Measurements from ENCODE around the gene FOXA2. TPM values are rescaled to one million over a fixed set of nuclear protein-coding genes. Genes with fewer than 3 reads are reported as not detected.

The FOXA2 gene
- total and polyA plus RNA-seq, 2 of the 13 experiments (the other 11 are each of a cell fraction or from before 2014, with no cell fraction given), result 8.8 to 12.2 TPM

- TF ChIP-seq, protein P1, sequence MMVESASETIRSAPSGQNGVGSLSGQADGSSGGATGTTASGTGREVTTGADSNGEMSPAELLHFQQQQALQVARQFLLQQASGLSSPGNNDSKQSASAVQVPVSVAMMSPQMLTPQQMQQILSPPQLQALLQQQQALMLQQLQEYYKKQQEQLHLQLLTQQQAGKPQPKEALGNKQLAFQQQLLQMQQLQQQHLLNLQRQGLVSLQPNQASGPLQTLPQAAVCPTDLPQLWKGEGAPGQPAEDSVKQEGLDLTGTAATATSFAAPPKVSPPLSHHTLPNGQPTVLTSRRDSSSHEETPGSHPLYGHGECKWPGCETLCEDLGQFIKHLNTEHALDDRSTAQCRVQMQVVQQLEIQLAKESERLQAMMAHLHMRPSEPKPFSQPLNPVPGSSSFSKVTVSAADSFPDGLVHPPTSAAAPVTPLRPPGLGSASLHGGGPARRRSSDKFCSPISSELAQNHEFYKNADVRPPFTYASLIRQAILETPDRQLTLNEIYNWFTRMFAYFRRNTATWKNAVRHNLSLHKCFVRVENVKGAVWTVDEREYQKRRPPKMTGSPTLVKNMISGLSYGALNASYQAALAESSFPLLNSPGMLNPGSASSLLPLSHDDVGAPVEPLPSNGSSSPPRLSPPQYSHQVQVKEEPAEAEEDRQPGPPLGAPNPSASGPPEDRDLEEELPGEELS (CRISPR knock-in tag; IDR thresholded peaks at IDR 0.05), result peak; percentile 68
- TF ChIP-seq ARNT (IDR thresholded peaks at IDR 0.05), result no peak
- TF ChIP-seq, protein P2, sequence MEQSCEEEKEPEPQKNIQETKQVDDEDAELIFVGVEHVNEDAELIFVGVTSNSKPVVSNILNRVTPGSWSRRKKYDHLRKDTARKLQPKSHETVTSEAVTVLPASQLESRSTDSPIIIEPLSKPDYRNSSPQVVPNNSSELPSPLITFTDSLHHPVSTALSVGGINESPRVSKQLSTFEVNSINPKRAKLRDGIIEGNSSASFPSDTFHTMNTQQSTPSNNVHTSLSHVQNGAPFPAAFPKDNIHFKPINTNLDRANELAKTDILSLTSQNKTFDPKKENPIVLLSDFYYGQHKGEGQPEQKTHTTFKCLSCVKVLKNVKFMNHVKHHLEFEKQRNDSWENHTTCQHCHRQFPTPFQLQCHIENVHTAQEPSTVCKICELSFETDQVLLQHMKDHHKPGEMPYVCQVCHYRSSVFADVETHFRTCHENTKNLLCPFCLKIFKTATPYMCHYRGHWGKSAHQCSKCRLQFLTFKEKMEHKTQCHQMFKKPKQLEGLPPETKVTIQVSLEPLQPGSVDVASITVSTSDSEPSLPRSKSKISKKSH (CRISPR knock-in tag; IDR thresholded peaks at IDR 0.05; ENCODE audit: borderline replicate concordance), result no peak
- TF ChIP-seq ZUFSP (CRISPR knock-in tag; IDR thresholded peaks at IDR 0.05; ENCODE audit: borderline replicate concordance), result no peak
- TF ChIP-seq UBTF (CRISPR knock-in tag; IDR thresholded peaks at IDR 0.05), result peak; percentile 79
- TF ChIP-seq, protein P3, sequence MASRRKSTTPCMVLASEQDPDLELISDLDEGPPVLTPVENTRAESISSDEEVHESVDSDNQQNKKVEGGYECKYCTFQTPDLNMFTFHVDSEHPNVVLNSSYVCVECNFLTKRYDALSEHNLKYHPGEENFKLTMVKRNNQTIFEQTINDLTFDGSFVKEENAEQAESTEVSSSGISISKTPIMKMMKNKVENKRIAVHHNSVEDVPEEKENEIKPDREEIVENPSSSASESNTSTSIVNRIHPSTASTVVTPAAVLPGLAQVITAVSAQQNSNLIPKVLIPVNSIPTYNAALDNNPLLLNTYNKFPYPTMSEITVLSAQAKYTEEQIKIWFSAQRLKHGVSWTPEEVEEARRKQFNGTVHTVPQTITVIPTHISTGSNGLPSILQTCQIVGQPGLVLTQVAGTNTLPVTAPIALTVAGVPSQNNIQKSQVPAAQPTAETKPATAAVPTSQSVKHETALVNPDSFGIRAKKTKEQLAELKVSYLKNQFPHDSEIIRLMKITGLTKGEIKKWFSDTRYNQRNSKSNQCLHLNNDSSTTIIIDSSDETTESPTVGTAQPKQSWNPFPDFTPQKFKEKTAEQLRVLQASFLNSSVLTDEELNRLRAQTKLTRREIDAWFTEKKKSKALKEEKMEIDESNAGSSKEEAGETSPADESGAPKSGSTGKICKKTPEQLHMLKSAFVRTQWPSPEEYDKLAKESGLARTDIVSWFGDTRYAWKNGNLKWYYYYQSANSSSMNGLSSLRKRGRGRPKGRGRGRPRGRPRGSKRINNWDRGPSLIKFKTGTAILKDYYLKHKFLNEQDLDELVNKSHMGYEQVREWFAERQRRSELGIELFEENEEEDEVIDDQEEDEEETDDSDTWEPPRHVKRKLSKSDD (CRISPR knock-in tag; IDR thresholded peaks at IDR 0.05; ENCODE audit: low read depth), result no peak
- TF ChIP-seq NKX3-1 (CRISPR knock-in tag; IDR thresholded peaks at IDR 0.05), result no peak
- no peak for TF ChIP-seq GRHL1 (CRISPR knock-in tag; conservative IDR thresholded peaks at IDR 0.05)
- TF ChIP-seq MTA1 (CRISPR knock-in tag; IDR thresholded peaks at IDR 0.05; ENCODE audit: borderline replicate concordance), result peak; percentile 72
- no peak for TF ChIP-seq NONO (IDR thresholded peaks at IDR 0.05)
- TF ChIP-seq NONO (CRISPR knock-in tag; conservative IDR thresholded peaks at IDR 0.05), result peak; percentile 71
- TF ChIP-seq ZNF329 (CRISPR knock-in tag; IDR thresholded peaks at IDR 0.05; ENCODE audit: low read depth), result no peak
- no peak for TF ChIP-seq ZNF12 (CRISPR knock-in tag; IDR thresholded peaks at IDR 0.05)
- no peak for TF ChIP-seq SRSF4 (IDR thresholded peaks at IDR 0.05; ENCODE audit: low read depth, low read length, poor library complexity, severe bottlenecking)
- TF ChIP-seq ZNF749 (CRISPR knock-in tag; IDR thresholded peaks at IDR 0.05; ENCODE audit: borderline replicate concordance), result no peak
- TF ChIP-seq MXD4 (CRISPR knock-in tag; IDR thresholded peaks at IDR 0.05), result no peak
Measured at GRCh38 chr20:22586645-22587310, 2.4 kb upstream of the FOXA2 start (continued).
